GM21723 (cell line): ENCODE results near the gene CGN.
"Not testable (repeated sequence)": the region's sequence is repeated elsewhere in the genome, so short reads cannot be mapped to it uniquely, and the experiment has no call there.

Experiments used
- ATAC-seq: cut with Tn5 transposase; IDR thresholded peaks from one replicate; pipeline ENCODE4 v1.9.1; 2021; ENCODE audit warnings: mild to moderate bottlenecking, moderate library complexity; ENCODE audit not compliant: unreplicated experiment

Gene CGN

GRCh38 chr1:151522427-151522826, 11.2 kb downstream of the CGN start:
- ATAC-seq, result not testable (repeated sequence)

DNA sequence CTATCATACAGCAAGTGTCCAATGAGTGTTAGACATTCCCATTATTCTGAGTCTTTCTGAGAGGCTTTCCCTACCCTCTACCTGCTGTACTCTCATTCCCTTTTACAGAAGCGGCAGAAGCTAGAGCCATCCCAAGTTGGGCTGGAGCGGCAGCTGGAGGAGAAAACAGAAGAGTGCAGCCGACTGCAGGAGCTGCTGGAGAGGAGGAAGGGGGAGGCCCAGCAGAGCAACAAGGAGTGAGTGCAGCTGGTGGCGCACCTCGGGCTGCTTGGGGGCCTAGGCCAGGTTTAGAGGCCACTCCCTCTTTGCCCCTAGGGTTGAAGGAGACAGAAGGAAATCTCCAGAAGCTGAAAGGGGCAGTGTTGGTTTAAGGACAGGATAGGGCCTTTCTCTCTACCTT, 12.1 kb downstream of the CGN start:
- no peak for ATAC-seq

- no peak for ATAC-seq
These were observed 13.5 kb downstream of the CGN start for GRCh38 chr1:151524736-151525135.

- ATAC-seq, result no peak
These were observed 15.7 kb downstream of the CGN start for GRCh38 chr1:151526735-151527525.

DNA sequence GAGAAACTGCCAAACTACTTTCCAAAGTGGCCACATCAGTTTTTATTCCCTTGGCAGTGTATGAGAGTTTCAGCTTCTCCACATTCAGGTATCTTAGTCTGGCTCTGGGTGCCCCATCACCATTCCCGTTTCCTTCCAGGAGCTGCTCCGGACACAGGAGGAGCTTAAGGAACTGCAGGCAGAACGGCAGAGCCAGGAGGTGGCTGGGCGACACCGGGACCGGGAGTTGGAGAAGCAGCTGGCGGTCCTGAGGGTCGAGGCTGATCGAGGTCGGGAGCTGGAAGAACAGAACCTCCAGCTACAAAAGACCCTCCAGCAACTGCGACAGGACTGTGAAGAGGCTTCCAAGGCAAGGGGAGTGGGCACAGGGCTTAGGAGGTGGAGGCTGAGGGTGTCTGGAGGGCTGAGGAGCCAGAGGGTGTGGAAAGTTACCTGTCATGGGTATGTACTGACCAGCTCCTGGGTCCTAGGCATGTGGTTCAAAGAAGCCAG, 18.1 kb downstream of the CGN start:
- no peak for ATAC-seq

GRCh38 chr1:151529781-151530180, 18.6 kb downstream of the CGN start:
- ATAC-seq, result no peak

DNA sequence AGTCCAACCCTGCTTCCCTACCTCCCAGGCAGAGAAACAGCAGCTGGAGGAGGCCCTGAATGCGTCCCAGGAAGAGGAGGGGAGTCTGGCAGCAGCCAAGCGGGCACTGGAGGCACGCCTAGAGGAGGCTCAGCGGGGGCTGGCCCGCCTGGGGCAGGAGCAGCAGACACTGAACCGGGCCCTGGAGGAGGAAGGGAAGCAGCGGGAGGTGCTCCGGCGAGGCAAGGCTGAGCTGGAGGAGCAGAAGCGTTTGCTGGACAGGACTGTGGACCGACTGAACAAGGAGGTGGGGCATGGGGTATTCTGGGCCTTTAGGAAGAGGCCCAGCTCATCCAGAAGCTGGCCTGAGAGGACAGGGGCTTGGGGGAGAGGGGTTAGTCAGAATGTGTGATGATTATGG, 19.3 kb downstream of the CGN start:
- ATAC-seq, result no peak

DNA sequence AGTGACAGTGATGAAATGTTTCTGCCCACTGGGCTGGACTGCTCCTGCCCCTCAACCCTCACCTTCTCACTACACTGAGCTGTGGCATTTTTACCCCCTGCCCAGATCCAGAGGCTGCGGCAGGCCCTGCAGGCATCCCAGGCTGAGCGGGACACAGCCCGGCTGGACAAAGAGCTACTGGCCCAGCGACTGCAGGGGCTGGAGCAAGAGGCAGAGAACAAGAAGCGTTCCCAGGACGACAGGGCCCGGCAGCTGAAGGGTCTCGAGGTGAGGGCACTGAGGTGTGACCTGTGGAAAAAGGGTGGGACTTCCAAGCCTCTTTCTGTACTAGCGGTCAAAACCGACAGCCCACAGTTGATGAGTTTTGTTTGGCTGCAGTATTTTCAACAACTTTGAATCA, 22.7 kb downstream of the CGN start:
- no peak for ATAC-seq

GRCh38 chr1:151534662-151535278, 23.6 kb downstream of the CGN start:
- ATAC-seq, result no peak

GRCh38 chr1:151535326-151536271, 24.4 kb downstream of the CGN start:
- no peak for ATAC-seq

DNA sequence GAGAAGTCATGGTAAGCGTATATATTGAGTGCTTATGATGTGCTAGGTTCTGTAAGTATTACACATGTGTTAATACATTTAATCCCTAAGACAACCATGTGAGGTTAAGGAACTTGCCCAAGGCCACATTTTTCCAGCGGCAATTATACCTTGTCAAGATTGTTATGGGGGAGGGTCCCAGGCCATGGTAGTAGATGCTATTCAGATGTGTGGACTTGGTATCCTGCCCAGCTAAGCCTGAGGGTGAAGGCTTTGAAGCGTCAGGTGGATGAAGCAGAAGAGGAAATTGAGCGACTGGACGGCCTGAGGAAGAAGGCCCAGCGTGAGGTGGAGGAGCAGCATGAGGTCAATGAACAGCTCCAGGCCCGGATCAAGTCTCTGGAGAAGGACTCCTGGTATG, 25.3 kb downstream of the CGN start:
- ATAC-seq, result no peak

GRCh38 chr1:151537112-151537511, 25.9 kb downstream of the CGN start:
- no peak for ATAC-seq

GRCh38 chr1:151539321-151540020, 28.3 kb downstream of the CGN start:
- ATAC-seq, result peak; percentile 48

GRCh38 chr1:151540021-151540981, 29.1 kb downstream of the CGN start, which contains the start of gene TUFT1:
TUFT1 (plus strand) TSS chr1:151540309; CDS start chr1:151540367, 58 bp downstream.
- peak; percentile 93 for ATAC-seq

DNA sequence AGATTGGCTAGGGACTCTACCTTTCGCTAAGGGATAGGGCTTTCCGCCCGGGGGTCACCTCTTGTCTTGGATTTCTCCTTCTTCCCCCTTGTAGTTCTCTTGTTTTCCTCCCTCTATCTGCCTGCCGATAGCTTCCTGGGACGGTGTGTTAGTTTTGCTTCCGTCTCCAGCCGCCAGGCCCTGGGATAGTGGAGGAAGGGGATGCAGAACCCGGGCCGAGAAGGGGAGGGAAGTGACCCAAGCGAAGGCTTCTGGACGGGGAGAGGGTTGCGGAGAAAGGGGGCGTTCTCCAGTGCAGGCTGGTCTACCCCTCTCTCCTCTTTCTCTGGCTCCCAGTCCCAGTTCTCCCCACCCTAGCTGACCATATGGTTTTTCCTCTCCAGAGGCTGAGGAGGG, 29.8 kb downstream of the CGN start:
- ATAC-seq, result no peak

- ATAC-seq, result no peak
These were observed 30.6 kb downstream of the CGN start for GRCh38 chr1:151541752-151542151.

- no peak for ATAC-seq
These were observed 31.5 kb downstream of the CGN start for GRCh38 chr1:151542710-151543129.

- no peak for ATAC-seq
These were observed 34.4 kb downstream of the CGN start for GRCh38 chr1:151545542-151545941.
